ENCODE measurements around the gene TMEM151B. TPM values are rescaled to one million over a fixed set of nuclear protein-coding genes. Genes with fewer than 3 reads are reported as not detected.
A peak's percentile ranks its signal among the peaks of the same experiment; 100 is the strongest.

The TMEM151B gene
- total and polyA plus RNA-seq, 2 of the 13 experiments (the other 11 are each of a cell fraction or from before 2014, with no cell fraction given): not detected

DNA sequence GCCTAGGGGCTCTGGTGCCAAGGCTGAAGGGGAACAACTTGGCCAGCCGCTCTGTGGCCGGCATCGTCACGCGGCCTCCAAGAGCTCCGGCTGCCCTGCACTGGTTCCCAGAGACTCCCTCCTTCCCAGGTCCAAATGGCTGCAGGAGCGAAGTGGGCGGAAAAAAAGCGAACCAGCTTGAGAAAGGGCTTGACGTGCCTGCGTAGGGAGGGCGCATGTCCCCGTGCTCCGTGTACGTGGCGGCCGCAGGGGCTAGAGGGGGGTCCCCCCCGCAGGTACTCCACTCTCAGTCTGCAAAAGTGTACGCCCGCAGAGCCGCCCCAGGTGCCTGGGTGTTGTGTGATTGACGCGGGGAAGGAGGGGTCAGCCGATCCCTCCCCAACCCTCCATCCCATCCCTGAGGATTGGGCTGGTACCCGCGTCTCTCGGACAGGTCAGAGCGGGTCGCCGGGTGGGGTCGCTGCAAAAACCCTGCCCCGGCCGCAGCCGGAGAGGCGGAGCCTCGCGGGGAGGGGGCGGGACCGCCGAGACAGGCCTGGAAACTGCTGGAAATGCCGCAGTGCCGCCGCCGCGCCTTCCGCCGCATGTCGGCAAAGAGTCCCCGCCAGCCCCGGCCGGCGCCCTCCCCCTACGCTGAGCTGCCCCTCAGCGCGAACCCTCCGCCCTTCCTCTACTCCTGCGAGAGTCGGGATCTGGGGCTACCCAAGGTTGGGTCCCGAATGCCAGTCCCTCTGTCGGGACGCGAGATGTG is 24.2 kb upstream of the TMEM151B start (continued):
- TF ChIP-seq, protein P1, sequence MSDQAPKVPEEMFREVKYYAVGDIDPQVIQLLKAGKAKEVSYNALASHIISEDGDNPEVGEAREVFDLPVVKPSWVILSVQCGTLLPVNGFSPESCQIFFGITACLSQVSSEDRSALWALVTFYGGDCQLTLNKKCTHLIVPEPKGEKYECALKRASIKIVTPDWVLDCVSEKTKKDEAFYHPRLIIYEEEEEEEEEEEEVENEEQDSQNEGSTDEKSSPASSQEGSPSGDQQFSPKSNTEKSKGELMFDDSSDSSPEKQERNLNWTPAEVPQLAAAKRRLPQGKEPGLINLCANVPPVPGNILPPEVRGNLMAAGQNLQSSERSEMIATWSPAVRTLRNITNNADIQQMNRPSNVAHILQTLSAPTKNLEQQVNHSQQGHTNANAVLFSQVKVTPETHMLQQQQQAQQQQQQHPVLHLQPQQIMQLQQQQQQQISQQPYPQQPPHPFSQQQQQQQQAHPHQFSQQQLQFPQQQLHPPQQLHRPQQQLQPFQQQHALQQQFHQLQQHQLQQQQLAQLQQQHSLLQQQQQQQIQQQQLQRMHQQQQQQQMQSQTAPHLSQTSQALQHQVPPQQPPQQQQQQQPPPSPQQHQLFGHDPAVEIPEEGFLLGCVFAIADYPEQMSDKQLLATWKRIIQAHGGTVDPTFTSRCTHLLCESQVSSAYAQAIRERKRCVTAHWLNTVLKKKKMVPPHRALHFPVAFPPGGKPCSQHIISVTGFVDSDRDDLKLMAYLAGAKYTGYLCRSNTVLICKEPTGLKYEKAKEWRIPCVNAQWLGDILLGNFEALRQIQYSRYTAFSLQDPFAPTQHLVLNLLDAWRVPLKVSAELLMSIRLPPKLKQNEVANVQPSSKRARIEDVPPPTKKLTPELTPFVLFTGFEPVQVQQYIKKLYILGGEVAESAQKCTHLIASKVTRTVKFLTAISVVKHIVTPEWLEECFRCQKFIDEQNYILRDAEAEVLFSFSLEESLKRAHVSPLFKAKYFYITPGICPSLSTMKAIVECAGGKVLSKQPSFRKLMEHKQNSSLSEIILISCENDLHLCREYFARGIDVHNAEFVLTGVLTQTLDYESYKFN (CRISPR knock-in tag; conservative IDR thresholded peaks at IDR 0.05): peak; percentile 26; the same call in 1 of the 2 replicates
- TF ChIP-seq REXO4 (CRISPR knock-in tag; IDR thresholded peaks at IDR 0.05; ENCODE audit: borderline replicate concordance) (no peak), ZNF766 (CRISPR knock-in tag; IDR thresholded peaks at IDR 0.05; ENCODE audit: borderline replicate concordance) (peak; percentile 38), ZNF501 (CRISPR knock-in tag; IDR thresholded peaks at IDR 0.05) (no peak; the same call in 1 of the 2 replicates), SMAD1 (CRISPR knock-in tag; IDR thresholded peaks at IDR 0.05; ENCODE audit: borderline replicate concordance, low read depth) (peak; percentile 72), ZNF883 (CRISPR knock-in tag; IDR thresholded peaks at IDR 0.05; ENCODE audit: not compliant biosample characterization) (peak; percentile 93), ZEB1 (IDR thresholded peaks at IDR 0.05; ENCODE audit: insufficient replicate concordance, low read depth) (peak; percentile 87), PCBP1 (IDR thresholded peaks at IDR 0.05; ENCODE audit: borderline replicate concordance, low read depth, low read length) (peak; percentile 99), ATM (IDR thresholded peaks at IDR 0.05; ENCODE audit: borderline replicate concordance) (no peak), ZFP1 (CRISPR knock-in tag; IDR thresholded peaks at IDR 0.05) (peak; percentile 53), ZNF44 (CRISPR knock-in tag; IDR thresholded peaks at IDR 0.05) (peak; percentile 99), SAP130 (CRISPR knock-in tag; IDR thresholded peaks at IDR 0.05; ENCODE audit: low read depth) (peak; percentile 87), CREBL2 (CRISPR knock-in tag; IDR thresholded peaks at IDR 0.05; ENCODE audit: borderline replicate concordance) (no peak), ZNF549 (CRISPR knock-in tag; IDR thresholded peaks at IDR 0.05) (no peak), CHD2 (IDR thresholded peaks at IDR 0.05; ENCODE audit: low read depth, low read length) (peak; percentile 94), ZNF326 (CRISPR knock-in tag; IDR thresholded peaks at IDR 0.05; ENCODE audit: borderline replicate concordance) (no peak), ZNF703 (CRISPR knock-in tag; IDR thresholded peaks at IDR 0.05; ENCODE audit: borderline replicate concordance) (no peak), RFX1 (IDR thresholded peaks at IDR 0.05) (no peak), ZSCAN22 (CRISPR knock-in tag; IDR thresholded peaks at IDR 0.05) (no peak), AKAP8 (CRISPR knock-in tag; IDR thresholded peaks at IDR 0.05) (peak; percentile 88), SRY (CRISPR knock-in tag; IDR thresholded peaks at IDR 0.05) (no peak; the same call in 1 of the 2 replicates), ZNF24 (IDR thresholded peaks at IDR 0.05) (no peak), GATA4 (IDR thresholded peaks at IDR 0.05; ENCODE audit: borderline replicate concordance, low read depth) (0 out of 2 replicates have a peak, but pooled peaks have one; percentile 33), MED8 (CRISPR knock-in tag; IDR thresholded peaks at IDR 0.05; ENCODE audit: insufficient replicate concordance) (peak; percentile 11)
- TF ChIP-seq, protein P2, sequence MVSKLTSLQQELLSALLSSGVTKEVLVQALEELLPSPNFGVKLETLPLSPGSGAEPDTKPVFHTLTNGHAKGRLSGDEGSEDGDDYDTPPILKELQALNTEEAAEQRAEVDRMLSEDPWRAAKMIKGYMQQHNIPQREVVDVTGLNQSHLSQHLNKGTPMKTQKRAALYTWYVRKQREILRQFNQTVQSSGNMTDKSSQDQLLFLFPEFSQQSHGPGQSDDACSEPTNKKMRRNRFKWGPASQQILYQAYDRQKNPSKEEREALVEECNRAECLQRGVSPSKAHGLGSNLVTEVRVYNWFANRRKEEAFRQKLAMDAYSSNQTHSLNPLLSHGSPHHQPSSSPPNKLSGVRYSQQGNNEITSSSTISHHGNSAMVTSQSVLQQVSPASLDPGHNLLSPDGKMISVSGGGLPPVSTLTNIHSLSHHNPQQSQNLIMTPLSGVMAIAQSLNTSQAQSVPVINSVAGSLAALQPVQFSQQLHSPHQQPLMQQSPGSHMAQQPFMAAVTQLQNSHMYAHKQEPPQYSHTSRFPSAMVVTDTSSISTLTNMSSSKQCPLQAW (CRISPR knock-in tag; IDR thresholded peaks at IDR 0.05): peak; percentile 72
- TF ChIP-seq, protein P3, sequence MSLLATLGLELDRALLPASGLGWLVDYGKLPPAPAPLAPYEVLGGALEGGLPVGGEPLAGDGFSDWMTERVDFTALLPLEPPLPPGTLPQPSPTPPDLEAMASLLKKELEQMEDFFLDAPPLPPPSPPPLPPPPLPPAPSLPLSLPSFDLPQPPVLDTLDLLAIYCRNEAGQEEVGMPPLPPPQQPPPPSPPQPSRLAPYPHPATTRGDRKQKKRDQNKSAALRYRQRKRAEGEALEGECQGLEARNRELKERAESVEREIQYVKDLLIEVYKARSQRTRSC (CRISPR knock-in tag; IDR thresholded peaks at IDR 0.05; ENCODE audit: low read depth): no peak; the same call in 1 of the 2 replicates

All from HepG2 (cell line).